A673 (cell line): ENCODE data around the gene HOXD9. TPM values are rescaled to one million over a fixed set of nuclear protein-coding genes. Genes with fewer than 3 reads are reported as not detected.

Experiments used
- BruUV-seq: library from RNA; stranded (reverse); fragments of 400-500 nt; replicated peaks from 2 replicates; lab custom pipeline; 2021; lab: Mats Ljungman, UMichigan
- CTCF ChIA-PET: fragments of 300-600 bp; sonication (Branson Sonifier 250); formaldehyde crosslinking; loops from one replicate; lab custom pipeline; 2022; ENCODE audit warnings: antibody characterized with exemption; lab: Charles Lee
- POLR2A ChIA-PET: fragments of 300-600 bp; sonication (Branson Sonifier 250); formaldehyde crosslinking; loops from one replicate; lab custom pipeline; 2022; ENCODE audit warnings: antibody characterized with exemption; ENCODE audit not compliant: low non-redundant PET; lab: Charles Lee
- DNase-seq: peaks from one replicate; pipeline ENCODE4 v3.0.0-alpha.2; 2015; ENCODE audit warnings: low spot score
- H3K27ac ChIP-seq: fragments of 200-600 bp; sonication (generic); 2 replicates; pipeline ENCODE4 v1.5.1; 2016; ENCODE audit warnings: mixed run types, low read depth, mild to moderate bottlenecking, mixed read lengths, antibody characterized with exemption, low read length; ENCODE audit not compliant: poor library complexity, severe bottlenecking
- H3K27me3 ChIP-seq: fragments of 200-600 bp; sonication (generic); replicated peaks from 2 replicates; pipeline ENCODE4 v1.6.1; 2017; ENCODE audit warnings: mixed run types, low read depth, mild to moderate bottlenecking, mixed read lengths, antibody characterized with exemption, low read length; ENCODE audit not compliant: insufficient read depth, poor library complexity
- H3K36me3 ChIP-seq: fragments of 200-600 bp; sonication (generic); 2 replicates; pipeline ENCODE4 v1.6.1; 2016; ENCODE audit warnings: mixed run types, mild to moderate bottlenecking, mixed read lengths, antibody characterized with exemption, low read length; ENCODE audit not compliant: insufficient read depth, poor library complexity, severe bottlenecking
- H3K4me1 ChIP-seq: fragments of 200-600 bp; sonication (generic); 2 replicates; pipeline ENCODE4 v1.6.1; 2017; ENCODE audit warnings: mixed run types, mild to moderate bottlenecking, mixed read lengths, antibody characterized with exemption, low read length; ENCODE audit not compliant: insufficient read depth, poor library complexity, severe bottlenecking
- H3K4me3 ChIP-seq: fragments of 200-600 bp; sonication (generic); 2 replicates; pipeline ENCODE4 v1.5.1; 2016; ENCODE audit warnings: low read depth, mixed run types, mild to moderate bottlenecking, mixed read lengths, low read length; ENCODE audit not compliant: poor library complexity, severe bottlenecking
- H3K9me3 ChIP-seq: fragments of 200-600 bp; sonication (generic); 2 replicates; pipeline ENCODE4 v1.6.1; 2016; ENCODE audit warnings: mixed run types, low read depth, mild to moderate bottlenecking, mixed read lengths, antibody characterized with exemption, low read length; ENCODE audit not compliant: poor library complexity, severe bottlenecking
- EZH2 ChIP-seq: fragments of 200-600 bp; sonication (generic); IDR thresholded peaks from 2 replicates; pipeline ENCODE4 v1.6.1; 2017; ENCODE audit warnings: borderline replicate concordance, low read depth, mild to moderate bottlenecking, mixed read lengths, antibody characterized with exemption, low read length; ENCODE audit not compliant: poor library complexity, severe bottlenecking
- intact Hi-C: fragments of 100-400 bp; cut with micrococcal nuclease; formaldehyde crosslinking; loops from one replicate; pipeline ENCODE4 v1.10.0; 2022; ENCODE audit not compliant: unreplicated experiment
- total RNA-seq: library from RNA; stranded (reverse); gene quantifications from 2 replicates; pipeline ENCODE4 v1.2.3, GENCODE V29; 2021
- TF ChIP-seq, protein P1 (sequence below): fragments of 300-800, 200-600 bp; sonication (generic); conservative IDR thresholded peaks from 2 replicates; pipeline ENCODE4 v1.5.1; 2017; ENCODE audit warnings: low read depth, mild to moderate bottlenecking, antibody characterized with exemption, low read length, moderate library complexity, mixed read lengths

Gene HOXD9
- total RNA-seq, 1 experiment from 2014 or later, result 63.0 TPM

DNA sequence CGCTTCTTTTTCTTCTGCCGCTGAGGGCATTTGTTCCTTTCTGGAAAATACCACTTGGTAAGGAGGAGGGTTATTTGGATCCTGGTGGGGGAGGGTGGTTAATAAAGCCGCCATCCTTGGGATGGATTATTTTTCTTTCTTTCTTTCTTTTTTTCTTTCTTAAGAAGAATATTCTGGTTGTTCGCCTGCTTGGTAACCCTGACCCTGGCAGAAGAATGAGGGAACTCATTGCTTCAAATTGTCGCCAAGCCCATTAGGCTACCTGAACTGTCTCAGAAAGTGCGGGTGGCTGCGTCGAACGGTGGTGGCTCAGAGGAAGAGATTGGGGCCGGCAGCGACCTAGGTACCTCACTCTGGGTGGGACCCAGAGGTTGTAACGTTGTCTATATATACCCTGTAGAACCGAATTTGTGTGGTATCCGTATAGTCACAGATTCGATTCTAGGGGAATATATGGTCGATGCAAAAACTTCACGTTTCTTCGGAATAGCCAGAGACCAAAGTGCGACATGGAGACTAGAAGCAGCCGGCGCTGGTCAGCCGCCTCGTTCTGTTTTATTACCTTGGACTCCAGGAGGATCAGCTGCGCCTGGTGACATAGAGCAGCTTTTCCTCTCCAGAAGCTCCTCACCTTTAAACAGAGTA, 27.5 kb downstream of the HOXD9 start:
- peaks cover 94% of the 10 kb centered on the region for H3K36me3 ChIP-seq
- no TSS peak for BruUV-seq
- ChIA-PET POLR2A (no interaction called here), CTCF (no interaction called here)
- H3K4me1 ChIP-seq, result peaks cover 25% of the 10 kb centered on the region
- H3K9me3 ChIP-seq, result no peaks in the 10 kb centered on the region
- H3K4me3 ChIP-seq, result no peak overlapping the region
- intact Hi-C loops, result no loop called here
- TF ChIP-seq, protein P1, sequence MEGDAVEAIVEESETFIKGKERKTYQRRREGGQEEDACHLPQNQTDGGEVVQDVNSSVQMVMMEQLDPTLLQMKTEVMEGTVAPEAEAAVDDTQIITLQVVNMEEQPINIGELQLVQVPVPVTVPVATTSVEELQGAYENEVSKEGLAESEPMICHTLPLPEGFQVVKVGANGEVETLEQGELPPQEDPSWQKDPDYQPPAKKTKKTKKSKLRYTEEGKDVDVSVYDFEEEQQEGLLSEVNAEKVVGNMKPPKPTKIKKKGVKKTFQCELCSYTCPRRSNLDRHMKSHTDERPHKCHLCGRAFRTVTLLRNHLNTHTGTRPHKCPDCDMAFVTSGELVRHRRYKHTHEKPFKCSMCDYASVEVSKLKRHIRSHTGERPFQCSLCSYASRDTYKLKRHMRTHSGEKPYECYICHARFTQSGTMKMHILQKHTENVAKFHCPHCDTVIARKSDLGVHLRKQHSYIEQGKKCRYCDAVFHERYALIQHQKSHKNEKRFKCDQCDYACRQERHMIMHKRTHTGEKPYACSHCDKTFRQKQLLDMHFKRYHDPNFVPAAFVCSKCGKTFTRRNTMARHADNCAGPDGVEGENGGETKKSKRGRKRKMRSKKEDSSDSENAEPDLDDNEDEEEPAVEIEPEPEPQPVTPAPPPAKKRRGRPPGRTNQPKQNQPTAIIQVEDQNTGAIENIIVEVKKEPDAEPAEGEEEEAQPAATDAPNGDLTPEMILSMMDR, result no peak
- no peak for TF ChIP-seq EZH2
- DNase-seq, result no peak
- H3K27ac ChIP-seq, result no peak overlapping the region
- no peaks in the 10 kb centered on the region for H3K27me3 ChIP-seq

DNA sequence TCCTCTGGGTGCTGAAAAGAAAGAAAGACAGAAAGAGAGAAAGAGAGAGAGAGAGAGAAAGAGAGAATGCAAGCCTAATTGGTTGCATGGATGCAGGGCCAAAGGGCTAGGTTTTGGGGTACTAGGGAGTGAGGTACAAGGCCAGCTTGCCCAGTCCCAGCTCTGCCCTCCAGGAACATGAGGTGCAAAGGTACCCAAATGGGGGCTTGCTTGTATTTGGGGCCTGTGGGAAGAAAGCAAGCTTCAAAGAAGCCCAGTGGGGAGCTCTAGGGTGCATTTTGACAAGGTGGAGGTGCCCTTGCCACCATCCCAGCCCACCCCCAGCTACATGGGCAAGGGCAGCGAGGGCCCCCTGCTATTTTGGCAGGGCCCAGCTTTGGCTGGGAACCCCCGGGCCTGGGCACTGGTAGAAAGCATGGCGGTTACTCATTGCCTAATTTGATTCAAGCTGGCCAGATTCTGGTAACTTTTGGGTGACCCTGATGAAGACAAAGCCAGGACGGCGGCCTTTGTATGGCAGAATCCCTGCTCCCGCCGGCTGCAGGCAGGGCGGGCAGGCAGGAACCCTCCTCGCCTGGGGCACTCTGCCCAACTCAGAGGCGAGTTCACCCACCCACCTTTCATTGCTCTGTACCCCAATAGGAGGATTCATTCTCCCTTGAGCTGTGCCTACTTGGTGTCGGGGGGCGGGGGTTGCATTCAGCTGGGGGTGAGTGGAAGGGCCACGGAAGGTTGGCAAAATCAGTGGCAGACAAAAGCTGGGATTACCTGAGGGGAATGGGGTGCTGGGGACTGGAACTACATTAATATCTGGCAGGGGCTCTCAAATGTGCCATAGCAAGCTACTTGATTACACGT, 28.3 kb downstream of the HOXD9 start:
- intact Hi-C loops, result no loop called here
- no TSS peak for BruUV-seq
- H3K9me3 ChIP-seq, result no peaks in the 10 kb centered on the region
- H3K4me1 ChIP-seq, result peaks cover 18% of the 10 kb centered on the region
- no peaks in the 10 kb centered on the region for H3K27me3 ChIP-seq
- DNase-seq, result no peak
- TF ChIP-seq, protein P1, result no peak
- no peak for TF ChIP-seq EZH2
- H3K4me3 ChIP-seq, result no peak overlapping the region
- POLR2A ChIA-PET, result no interaction called here
- no peak overlapping the region for H3K27ac ChIP-seq
- peaks cover 97% of the 10 kb centered on the region for H3K36me3 ChIP-seq
- CTCF ChIA-PET, result no interaction called here

DNA sequence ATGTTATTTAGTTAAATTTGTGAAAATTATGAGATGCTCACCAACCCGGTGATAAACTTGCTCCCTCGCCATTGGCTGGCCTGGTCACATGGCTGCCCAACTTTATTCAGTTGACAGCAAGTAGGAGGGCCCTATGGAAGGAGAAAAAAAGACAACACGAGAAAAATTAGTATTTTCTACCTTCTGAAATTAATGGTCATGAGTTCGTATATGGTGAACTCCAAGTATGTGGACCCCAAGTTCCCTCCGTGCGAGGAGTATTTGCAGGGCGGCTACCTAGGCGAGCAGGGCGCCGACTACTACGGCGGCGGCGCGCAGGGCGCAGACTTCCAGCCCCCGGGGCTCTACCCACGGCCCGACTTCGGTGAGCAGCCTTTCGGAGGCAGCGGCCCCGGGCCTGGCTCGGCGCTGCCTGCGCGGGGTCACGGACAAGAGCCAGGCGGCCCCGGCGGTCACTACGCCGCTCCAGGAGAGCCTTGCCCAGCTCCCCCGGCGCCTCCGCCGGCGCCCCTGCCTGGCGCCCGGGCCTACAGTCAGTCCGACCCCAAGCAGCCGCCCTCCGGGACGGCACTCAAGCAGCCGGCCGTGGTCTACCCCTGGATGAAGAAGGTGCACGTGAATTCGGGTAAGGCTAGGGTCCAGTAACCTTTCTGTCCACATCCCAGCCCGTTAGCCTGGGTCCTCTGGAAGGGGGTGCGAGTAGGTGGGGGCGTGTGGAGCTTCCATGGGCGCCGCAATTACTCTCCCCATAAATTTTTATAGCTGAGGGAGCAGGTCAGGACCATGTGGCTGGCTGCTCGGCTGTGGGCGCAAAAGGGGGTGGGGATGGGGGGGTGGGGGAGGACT, 29.1 kb downstream of the HOXD9 start, which contains the start of gene HOXD4:
HOXD4 (plus strand) TSS at position 109 of the 846 bp plus-strand sequence; CDS start at position 193, 84 bp downstream.
- Histone ChIP-seq H3K9me3 (no peaks in the 10 kb centered on the region), H3K4me3 (no peak within 1 kb of the TSS), H3K27me3 (no peaks in the 10 kb centered on the region), H3K36me3 (peaks cover 93% of the 10 kb centered on the region), H3K27ac (no peak within 1 kb of the TSS), H3K4me1 (peaks cover 13% of the 10 kb centered on the region)
- ChIA-PET POLR2A (no interaction called here), CTCF (no interaction called here)
- no TSS peak for BruUV-seq
- no peak for TF ChIP-seq EZH2
- TF ChIP-seq, protein P1, result no peak
- no peak for DNase-seq
- intact Hi-C loops, result no loop called here
